Esophagus (tissue), 2 donors: ENCODE results near the gene RYR2. TPM values are rescaled to one million over a fixed set of nuclear protein-coding genes. Genes with fewer than 3 reads are reported as not detected.

Experiments
- H3K27ac ChIP-seq, 2 donors: one replicate each; pipeline ENCODE4 v1.5.1; 2013; ENCODE audit warnings: low read depth in 2 of 2, mild to moderate bottlenecking in 2 of 2, inconsistent platforms in 1 of 2, low read length in 1 of 2, moderate library complexity in 1 of 2
- H3K27me3 ChIP-seq, 2 donors: one replicate each; pipeline ENCODE4 v1.6.1; 2013; ENCODE audit warnings: low read length in 2 of 2, control low read depth in 1 of 2, mild to moderate bottlenecking in 1 of 2; ENCODE audit not compliant: insufficient read depth in 2 of 2, control insufficient read depth in 1 of 2
- H3K36me3 ChIP-seq, 2 donors: one replicate each; pipeline ENCODE4 v1.6.1; 2013; ENCODE audit warnings: low read length in 1 of 2; ENCODE audit not compliant: control insufficient read depth in 2 of 2, insufficient read depth in 2 of 2
- H3K4me1 ChIP-seq, 2 donors: one replicate each; pipeline ENCODE4 v1.6.1; 2013; ENCODE audit warnings: low read length in 1 of 2; ENCODE audit not compliant: control insufficient read depth in 2 of 2, insufficient read depth in 2 of 2
- H3K4me3 ChIP-seq, 2 donors: one replicate each; pipeline ENCODE4 v1.5.1; 2013; ENCODE audit warnings: low read length in 2 of 2, mild to moderate bottlenecking in 2 of 2, low read depth in 1 of 2, moderate library complexity in 1 of 2
- H3K9me3 ChIP-seq, 2 donors: one replicate each; pipeline ENCODE4 v1.6.1; 2013; ENCODE audit warnings: mild to moderate bottlenecking in 2 of 2, low read depth in 1 of 2, low read length in 1 of 2, moderate library complexity in 1 of 2; ENCODE audit not compliant: control insufficient read depth in 2 of 2, insufficient read depth in 1 of 2
- WGBS, 2 donors: extraction: QIAGEN DNeasy Blood & Tissue Kit; methylation state at CpG; one replicate each; pipeline ENCODE4 v1.1.7; 2013; 5-methylcytosine and 5-hydroxymethylcytosine counted together
- polyA plus RNA-seq, 2 donors: library from polyadenylated mRNA; stranded (reverse); fragments of 200-250 nt; gene quantifications; one replicate each; pipeline ENCODE4 v1.2.3, GENCODE V29; 2013
- donor health status: healthy with polysubstance abuse.
- donor health status: Bipolar disorder and iron deficiency.

RYR2 gene
- polyA plus RNA-seq, 2 donors, result 0.35 to 1.2 TPM

DNA sequence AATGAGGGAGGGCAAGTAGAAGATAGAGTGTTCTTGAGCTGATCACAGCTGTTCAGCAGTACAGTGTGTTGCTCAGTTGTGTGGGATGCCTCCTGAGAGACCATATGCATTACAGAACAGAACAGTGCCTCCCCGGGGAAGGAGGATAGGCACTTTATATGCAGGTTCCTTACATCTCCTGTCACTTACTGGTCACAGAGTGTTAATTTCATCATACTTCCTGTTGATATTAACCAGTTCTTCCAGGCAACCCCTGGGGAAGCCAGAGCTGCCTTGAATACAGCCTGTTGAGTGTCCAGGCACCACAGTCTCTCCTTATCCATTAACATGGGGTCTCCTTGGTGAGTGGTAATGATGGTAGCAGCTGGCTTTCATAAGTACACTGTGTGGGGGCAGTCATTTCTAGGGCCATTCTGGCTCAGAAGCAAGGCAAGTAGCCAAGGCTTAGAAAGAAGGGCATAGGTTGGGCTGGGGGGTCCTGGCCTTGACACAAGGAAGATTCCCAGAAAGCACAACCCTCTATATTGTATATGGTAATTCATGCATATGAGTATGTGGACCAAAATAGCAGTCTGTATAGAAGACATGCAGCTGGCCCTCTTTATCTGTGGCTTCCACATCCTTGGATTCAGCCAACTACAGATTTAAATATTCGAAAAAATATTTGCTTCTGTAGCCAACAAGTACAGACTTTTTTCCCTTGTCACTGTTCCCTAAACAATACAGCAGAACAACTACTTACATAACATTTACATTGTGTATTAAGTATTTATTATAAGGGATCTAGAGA is 706.4 kb downstream of the RYR2 start:
- no peak overlapping the region for H3K4me3 ChIP-seq

DNA sequence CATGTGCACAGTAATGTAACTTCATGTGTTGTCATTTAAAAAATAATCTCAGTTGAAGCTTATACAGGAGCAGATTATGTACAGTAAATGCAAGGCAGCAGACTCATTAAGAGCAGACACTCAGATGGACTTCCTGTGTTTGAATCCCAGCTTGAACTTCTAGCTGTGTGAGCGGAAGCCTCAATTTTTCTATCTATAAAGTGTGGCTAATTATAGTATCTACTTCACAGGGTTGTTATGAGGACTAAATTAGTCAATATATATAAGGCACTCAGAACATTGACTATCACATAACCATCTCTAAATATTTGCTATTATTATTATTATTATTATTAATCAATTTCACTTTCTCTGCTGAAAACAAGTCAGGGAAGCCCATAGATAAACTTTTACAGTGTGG is 707.1 kb downstream of the RYR2 start:
- Histone ChIP-seq H3K4me3 (no peak overlapping the region), H3K36me3 (no peaks in the 10 kb centered on the region), H3K27ac (no peak overlapping the region), H3K9me3 (no peaks in the 10 kb centered on the region), H3K4me1 (no peaks in the 10 kb centered on the region), H3K27me3 (no peaks in the 10 kb centered on the region)
- WGBS, 2 donors, result 91 to 100% methylated on average over 1 of the region's 1 CpG

More for the DNA sequence above, 706.4 kb downstream of the RYR2 start:
- no peak overlapping the region for H3K27ac ChIP-seq
- H3K27me3 ChIP-seq, result no peaks in the 10 kb centered on the region
- H3K36me3 ChIP-seq, result no peaks in the 10 kb centered on the region
- H3K9me3 ChIP-seq, result no peaks in the 10 kb centered on the region
- WGBS, 2 donors, result 37 to 69% methylated on average over 2 of the region's 2 CpGs
- no peaks in the 10 kb centered on the region for H3K4me1 ChIP-seq

DNA sequence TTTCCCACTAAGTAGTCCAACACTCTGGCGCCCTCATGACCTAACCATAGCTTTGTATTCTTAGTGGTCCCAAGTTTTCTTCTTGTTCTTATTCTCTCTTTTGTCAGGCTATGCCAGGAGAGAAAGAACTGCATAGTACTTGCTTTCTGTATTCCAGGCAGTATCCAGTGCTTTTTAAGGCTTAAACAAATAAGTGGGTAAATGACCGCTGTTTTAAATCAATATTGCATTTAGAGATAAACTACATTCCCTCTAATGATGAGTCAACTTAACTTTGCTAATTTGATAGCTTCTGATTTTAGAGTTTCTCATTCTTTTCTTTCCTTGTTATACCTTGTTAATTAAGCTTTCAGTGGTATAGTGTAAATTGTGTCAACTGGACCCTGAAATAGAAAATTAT is 709.1 kb downstream of the RYR2 start:
- no peaks in the 10 kb centered on the region for H3K27me3 ChIP-seq
- H3K4me1 ChIP-seq, result no peaks in the 10 kb centered on the region
- no peaks in the 10 kb centered on the region for H3K9me3 ChIP-seq
- H3K27ac ChIP-seq, result no peak overlapping the region
- 73 to 85% methylated on average over 2 of the region's 2 CpGs for WGBS, 2 donors
- no peak overlapping the region for H3K4me3 ChIP-seq
- no peaks in the 10 kb centered on the region for H3K36me3 ChIP-seq

DNA sequence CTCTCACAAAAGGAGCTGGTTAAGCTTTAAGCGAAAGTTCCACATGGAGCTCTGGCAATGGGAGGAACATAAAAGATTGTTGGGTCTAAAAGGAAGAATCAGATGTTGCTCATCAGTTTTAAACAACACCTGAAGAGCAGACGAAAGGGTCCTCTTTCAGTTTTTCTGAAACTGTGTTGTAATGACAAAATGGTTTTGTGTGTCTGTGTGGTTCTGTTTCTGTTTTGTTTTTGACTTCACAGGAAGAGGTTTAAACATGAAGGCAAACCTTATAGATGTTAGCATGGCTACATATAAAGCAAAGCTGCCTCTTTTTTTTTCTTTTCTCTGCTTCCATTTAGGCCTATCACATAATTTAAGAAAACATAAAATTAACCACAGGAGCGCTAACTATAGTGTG is 712.6 kb downstream of the RYR2 start:
- Histone ChIP-seq H3K4me1 (no peaks in the 10 kb centered on the region), H3K27me3 (no peaks in the 10 kb centered on the region), H3K36me3 (no peaks in the 10 kb centered on the region), H3K9me3 (no peaks in the 10 kb centered on the region), H3K4me3 (no peak overlapping the region), H3K27ac (no peak overlapping the region)
- 90 to 94% methylated on average over 3 of the region's 3 CpGs for WGBS, 2 donors

DNA sequence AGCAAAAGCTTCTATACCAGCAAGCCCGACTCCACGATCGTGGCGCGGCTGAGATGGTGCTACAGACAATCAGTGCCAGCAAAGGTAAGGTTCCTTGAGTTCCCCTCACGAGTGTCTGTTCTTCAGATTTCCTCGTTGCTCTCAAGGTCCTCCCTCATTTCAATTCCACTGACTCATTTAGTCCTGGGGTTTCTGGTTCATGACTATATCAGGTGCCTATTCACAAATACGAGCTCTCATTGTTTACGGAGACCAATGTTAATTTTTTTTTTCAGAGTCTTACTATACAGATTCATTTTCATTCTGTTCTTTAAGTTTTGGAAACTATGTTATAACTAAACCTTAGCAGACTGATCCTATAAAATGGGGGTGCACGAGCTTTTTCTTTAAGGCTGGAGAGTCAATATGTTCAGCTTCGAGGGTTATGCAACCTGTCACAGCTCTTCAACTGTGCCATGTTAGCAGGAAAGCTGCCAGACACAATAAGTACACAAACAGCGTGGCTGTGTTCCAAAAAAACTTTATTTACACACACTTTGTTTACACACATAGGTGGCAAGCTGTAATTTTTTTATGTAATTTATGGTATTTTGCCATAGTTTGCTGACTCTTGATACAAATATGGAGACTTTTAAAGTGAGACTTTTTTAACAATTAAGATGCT is 714.5 kb downstream of the RYR2 start:
- H3K27ac ChIP-seq, result no peak overlapping the region
- no peaks in the 10 kb centered on the region for H3K9me3 ChIP-seq
- H3K36me3 ChIP-seq, result no peaks in the 10 kb centered on the region
- H3K4me3 ChIP-seq, result no peak overlapping the region
- no peaks in the 10 kb centered on the region for H3K27me3 ChIP-seq
- WGBS, 2 donors, result 72 to 77% methylated on average over 12 of the region's 12 CpGs
- H3K4me1 ChIP-seq, result no peaks in the 10 kb centered on the region

DNA sequence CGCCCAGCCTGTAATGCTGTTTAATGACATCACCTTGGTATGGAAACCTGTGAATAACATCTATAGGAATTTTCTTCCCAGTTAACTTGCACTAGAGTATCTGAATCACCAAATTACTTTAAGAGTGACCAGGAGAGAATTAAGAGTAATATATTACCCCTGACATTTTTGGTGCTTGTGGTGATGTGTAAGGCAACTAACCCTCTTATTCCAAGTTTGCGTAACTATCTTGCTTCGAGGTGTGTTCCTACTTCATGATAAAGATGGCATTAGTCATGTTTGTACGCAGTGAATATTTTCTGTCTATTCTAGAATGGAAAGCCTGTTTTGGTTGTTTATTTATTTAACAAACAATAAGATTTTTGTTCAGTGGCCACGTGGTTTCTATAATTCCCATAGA is 717.4 kb downstream of the RYR2 start:
- no peak overlapping the region for H3K27ac ChIP-seq
- H3K4me1 ChIP-seq, result no peaks in the 10 kb centered on the region
- no peak overlapping the region for H3K4me3 ChIP-seq
- H3K9me3 ChIP-seq, result no peaks in the 10 kb centered on the region
- 70 to 72% methylated on average over 5 of the region's 5 CpGs for WGBS, 2 donors
- no peaks in the 10 kb centered on the region for H3K27me3 ChIP-seq
- no peaks in the 10 kb centered on the region for H3K36me3 ChIP-seq

DNA sequence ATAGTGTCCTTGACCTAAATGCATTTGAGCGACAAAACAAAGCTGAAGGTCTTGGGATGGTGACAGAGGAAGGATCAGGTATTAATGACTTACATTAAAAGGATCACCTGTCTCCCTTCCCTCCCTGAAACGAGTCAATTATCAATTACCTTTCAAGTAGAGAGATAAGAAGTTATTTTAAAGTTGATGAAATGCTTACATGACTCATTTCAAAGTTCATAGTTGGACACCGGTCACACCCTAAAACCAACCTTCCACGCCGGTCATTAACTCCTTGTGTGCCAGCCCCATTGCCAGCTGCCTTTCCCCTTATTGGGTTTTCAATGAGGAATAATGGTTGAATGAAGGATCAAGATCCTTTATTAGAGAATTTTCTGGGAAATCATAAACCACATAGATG is 719.0 kb downstream of the RYR2 start:
- Histone ChIP-seq H3K36me3 (no peaks in the 10 kb centered on the region), H3K4me3 (no peak overlapping the region), H3K9me3 (no peaks in the 10 kb centered on the region), H3K27ac (no peak overlapping the region), H3K27me3 (no peaks in the 10 kb centered on the region), H3K4me1 (no peaks in the 10 kb centered on the region)
- WGBS, 2 donors, result 36 to 39% methylated on average over 5 of the region's 5 CpGs

DNA sequence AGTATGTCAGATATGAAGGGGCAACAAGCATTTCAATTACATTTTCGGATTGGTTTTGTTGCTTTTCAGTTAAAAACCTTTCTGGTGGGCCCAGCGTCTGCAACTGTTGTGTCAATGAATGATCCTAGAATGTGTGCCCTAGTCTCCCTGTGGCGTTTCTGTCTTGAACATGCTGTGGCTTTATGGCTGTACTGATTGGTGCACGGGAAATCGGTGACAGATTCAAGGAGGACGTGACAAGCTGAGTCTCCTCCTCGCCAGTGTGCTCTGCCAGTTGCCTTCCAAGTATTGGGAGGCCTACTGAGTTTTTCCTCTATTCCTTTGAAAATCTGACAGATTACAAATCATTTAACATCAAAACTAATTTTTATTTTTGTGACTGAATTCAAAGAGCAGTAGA is 721.2 kb downstream of the RYR2 start:
- H3K27ac ChIP-seq, result no peak overlapping the region
- H3K4me1 ChIP-seq, result no peaks in the 10 kb centered on the region
- H3K36me3 ChIP-seq, result no peaks in the 10 kb centered on the region
- H3K9me3 ChIP-seq, result no peaks in the 10 kb centered on the region
- no peaks in the 10 kb centered on the region for H3K27me3 ChIP-seq
- no peak overlapping the region for H3K4me3 ChIP-seq
- WGBS, 2 donors, result 79 to 86% methylated on average over 7 of the region's 7 CpGs

DNA sequence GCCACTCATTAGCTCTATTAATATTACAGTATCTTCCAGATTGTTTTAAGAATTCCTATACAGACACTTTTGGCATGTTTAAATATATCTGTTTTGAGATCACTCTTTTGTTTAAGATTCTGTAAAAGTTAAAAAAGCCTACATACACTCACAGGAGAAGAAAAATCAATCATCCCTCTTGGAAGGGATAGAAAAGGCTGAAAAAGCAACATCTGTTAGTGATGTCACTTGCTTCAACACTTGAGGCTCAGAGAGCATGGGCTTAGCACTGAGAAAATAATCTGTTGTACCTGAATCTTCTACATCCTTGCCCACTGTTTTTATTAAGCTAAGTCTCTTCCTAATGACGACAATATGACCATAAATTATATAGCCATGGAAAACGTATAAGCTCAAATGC is 721.8 kb downstream of the RYR2 start:
- no peak overlapping the region for H3K4me3 ChIP-seq
- WGBS, 2 donors, result 38 to 54% methylated on average over 2 of the region's 2 CpGs
- H3K27ac ChIP-seq, result no peak overlapping the region
- no peaks in the 10 kb centered on the region for H3K36me3 ChIP-seq
- H3K4me1 ChIP-seq, result no peaks in the 10 kb centered on the region
- no peaks in the 10 kb centered on the region for H3K27me3 ChIP-seq
- H3K9me3 ChIP-seq, result no peaks in the 10 kb centered on the region

DNA sequence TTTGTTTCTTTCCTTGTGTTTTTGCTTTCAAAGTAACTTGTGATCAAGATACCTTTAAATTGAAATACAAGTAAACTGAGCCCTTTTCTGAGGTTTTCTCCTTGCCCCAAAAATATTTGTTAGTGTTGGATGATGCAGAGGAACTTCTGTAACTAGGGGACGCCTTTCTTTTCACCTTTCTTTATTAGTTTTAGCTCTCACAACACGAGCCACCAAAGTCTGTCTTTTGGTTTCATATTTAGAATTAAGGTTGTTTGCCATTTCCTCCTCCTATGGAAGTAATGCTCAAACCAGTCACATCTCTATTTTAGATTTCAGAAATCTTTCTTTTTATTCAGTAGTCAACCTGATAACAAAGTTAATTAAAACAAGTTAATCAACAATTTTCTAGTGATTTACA is 727.9 kb downstream of the RYR2 start:
- H3K36me3 ChIP-seq, result no peaks in the 10 kb centered on the region
- H3K27ac ChIP-seq, result no peak overlapping the region
- H3K27me3 ChIP-seq, result no peaks in the 10 kb centered on the region
- H3K4me1 ChIP-seq, result no peaks in the 10 kb centered on the region
- H3K4me3 ChIP-seq, result no peak overlapping the region
- WGBS, 2 donors, result 39 to 58% methylated on average over 2 of the region's 2 CpGs
- no peaks in the 10 kb centered on the region for H3K9me3 ChIP-seq
